Esophagus muscularis mucosa (tissue), 3 donors: ENCODE data around the gene ARHGEF7.

Experiments used
- POLR2A ChIP-seq: fragments of 450-650 bp; IDR thresholded peaks from one replicate; pipeline ENCODE4 v1.6.1; 2017; ENCODE audit warnings: antibody characterized with exemption, moderate library complexity, mild to moderate bottlenecking, low read depth
- TF ChIP-seq, protein P1 (sequence below), 3 experiments: fragments of 200-600 bp in 2 of 3; fragments of 450-650 bp in 1 of 3; sonication (generic) in 2 of 3; IDR thresholded peaks; one replicate each; pipeline ENCODE4 v1.5.1; 2017 to 2019; ENCODE audit warnings: antibody characterized with exemption in 3 of 3, mild to moderate bottlenecking in 2 of 3, moderate library complexity in 1 of 3

DNA sequence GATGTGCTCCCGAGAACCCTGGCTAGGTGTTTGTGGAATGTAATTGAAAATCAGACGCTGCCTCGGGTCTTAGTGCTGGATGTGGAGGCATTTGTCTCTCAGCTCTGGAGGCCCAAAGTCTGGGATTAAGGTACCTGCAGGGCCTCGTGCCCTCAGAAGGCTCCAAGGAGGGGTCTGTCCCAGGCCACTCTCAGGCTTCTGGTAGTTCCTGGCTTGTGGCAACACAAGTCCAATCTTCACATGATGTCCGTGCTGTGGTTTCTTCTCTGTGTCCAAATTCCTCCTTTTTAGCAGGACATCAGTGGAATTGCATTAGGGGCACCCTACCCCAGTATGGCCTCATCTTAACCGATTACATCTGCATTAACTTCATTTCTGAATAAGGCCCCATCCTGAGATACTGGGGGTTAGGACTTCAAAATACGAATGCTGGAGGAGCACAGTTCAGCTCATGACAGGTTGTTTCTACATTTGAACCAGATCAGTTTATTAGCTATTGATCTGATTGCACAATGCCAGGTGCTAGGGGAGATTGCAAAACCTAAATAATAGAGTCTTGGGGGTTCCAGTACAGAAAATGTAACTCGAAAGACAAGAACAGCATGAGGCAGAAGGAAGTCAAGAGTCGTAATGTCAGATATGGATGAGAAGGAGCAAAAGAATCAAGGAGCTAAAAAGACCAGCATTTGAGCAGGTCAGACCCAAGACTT, 3.9 kb downstream of the ARHGEF7 start:
- TF ChIP-seq, protein P1, sequence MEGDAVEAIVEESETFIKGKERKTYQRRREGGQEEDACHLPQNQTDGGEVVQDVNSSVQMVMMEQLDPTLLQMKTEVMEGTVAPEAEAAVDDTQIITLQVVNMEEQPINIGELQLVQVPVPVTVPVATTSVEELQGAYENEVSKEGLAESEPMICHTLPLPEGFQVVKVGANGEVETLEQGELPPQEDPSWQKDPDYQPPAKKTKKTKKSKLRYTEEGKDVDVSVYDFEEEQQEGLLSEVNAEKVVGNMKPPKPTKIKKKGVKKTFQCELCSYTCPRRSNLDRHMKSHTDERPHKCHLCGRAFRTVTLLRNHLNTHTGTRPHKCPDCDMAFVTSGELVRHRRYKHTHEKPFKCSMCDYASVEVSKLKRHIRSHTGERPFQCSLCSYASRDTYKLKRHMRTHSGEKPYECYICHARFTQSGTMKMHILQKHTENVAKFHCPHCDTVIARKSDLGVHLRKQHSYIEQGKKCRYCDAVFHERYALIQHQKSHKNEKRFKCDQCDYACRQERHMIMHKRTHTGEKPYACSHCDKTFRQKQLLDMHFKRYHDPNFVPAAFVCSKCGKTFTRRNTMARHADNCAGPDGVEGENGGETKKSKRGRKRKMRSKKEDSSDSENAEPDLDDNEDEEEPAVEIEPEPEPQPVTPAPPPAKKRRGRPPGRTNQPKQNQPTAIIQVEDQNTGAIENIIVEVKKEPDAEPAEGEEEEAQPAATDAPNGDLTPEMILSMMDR (IDR thresholded peaks at IDR 0.05) = no peak
- TF ChIP-seq POLR2A = no peak
